ENCODE results near the gene KIAA1549.

- TF ChIP-seq CTCF (IDR thresholded peaks at IDR 0.05) (no peak), POLR2AphosphoS5 (IDR thresholded peaks at IDR 0.05) (no peak), POLR2A (IDR thresholded peaks at IDR 0.05) (no peak)
These were observed 103.1 kb downstream of the KIAA1549 start for GRCh38 chr7:138878051-138878450.
